Fibroblast of villous mesenchyme (primary cell): ENCODE data around the gene ATG3. TPM values are rescaled to one million over a fixed set of nuclear protein-coding genes. Genes with fewer than 3 reads are reported as not detected.
"Not testable (repeated sequence)": the region's sequence is repeated elsewhere in the genome, so short reads cannot be mapped to it uniquely, and the experiment has no call there.

ENCODE experiments used
- DNase-seq: peaks from one replicate; pipeline ENCODE4 v3.0.0-alpha.2; 2010; ENCODE audit warnings: low read depth
- H3K4me3 ChIP-seq: 2 replicates; pipeline ENCODE4 v1.5.1; 2011; ENCODE audit warnings: low read depth, mild to moderate bottlenecking, low read length
- total RNA-seq: library from RNA; depleted of rRNA; stranded (reverse); fragments of >200 nt; gene quantifications from 2 replicates; pipeline ENCODE4 v1.2.3, GENCODE V29; 2012
- TF ChIP-seq, protein P1 (sequence below): IDR thresholded peaks from 2 replicates; pipeline ENCODE4 v1.5.1; 2012; ENCODE audit warnings: low read depth, mild to moderate bottlenecking, low read length; ENCODE audit not compliant: insufficient read depth

Gene ATG3
- total RNA-seq, 1 donor = 91.5 TPM

DNA sequence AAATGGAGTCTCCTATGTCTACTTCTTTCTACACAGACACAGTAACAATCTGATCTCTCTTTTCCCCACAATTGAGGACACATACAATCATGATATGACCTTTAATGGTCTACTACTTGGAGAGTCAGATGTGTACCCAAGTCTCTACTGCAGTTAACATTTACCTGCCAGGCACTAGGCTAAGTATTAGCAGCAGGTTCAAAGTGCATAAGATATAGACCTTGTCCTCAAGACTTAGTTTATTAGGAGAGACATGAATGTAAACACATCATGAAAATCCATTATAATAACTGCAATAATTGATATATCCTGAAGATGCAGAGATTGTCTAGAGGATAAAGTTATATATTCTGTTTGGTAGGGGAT lies 3.2 kb upstream of the ATG3 start:
- DNase-seq = no peak
- H3K4me3 ChIP-seq = no peak overlapping the region
- TF ChIP-seq, protein P1, sequence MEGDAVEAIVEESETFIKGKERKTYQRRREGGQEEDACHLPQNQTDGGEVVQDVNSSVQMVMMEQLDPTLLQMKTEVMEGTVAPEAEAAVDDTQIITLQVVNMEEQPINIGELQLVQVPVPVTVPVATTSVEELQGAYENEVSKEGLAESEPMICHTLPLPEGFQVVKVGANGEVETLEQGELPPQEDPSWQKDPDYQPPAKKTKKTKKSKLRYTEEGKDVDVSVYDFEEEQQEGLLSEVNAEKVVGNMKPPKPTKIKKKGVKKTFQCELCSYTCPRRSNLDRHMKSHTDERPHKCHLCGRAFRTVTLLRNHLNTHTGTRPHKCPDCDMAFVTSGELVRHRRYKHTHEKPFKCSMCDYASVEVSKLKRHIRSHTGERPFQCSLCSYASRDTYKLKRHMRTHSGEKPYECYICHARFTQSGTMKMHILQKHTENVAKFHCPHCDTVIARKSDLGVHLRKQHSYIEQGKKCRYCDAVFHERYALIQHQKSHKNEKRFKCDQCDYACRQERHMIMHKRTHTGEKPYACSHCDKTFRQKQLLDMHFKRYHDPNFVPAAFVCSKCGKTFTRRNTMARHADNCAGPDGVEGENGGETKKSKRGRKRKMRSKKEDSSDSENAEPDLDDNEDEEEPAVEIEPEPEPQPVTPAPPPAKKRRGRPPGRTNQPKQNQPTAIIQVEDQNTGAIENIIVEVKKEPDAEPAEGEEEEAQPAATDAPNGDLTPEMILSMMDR = no peak

DNA sequence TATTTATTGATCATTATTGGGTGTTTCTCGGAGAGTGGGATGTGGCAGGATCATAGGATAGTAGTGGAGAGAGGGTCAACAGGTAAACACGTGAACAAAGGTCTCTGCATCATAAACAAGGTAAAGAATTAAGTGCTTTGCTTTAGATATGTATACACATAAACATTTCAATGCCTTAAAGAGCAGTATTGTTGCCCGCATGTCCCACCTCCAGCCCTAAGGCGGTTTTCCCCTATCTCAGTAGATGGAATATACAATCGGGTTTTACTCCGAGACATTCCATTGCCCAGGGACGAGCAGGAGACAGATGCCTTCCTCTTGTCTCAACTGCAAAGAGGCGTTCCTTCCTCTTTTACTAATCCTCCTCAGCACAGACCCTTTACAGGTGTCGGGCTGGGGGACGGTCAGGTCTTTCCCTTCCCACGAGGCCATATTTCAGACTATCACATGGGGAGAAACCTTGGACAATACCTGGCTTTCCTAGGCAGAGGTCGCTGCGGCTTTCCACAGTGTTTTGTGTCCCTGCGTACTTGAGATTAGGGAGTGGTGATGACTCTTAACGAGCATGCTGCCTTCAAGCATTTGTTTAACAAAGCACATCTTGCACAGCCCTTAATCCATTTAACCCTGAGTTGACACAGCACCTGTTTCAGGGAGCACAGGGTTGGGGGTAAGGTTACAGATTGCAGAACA lies 2.6 kb upstream of the ATG3 start:
- DNase-seq = not testable (repeated sequence)

DNA sequence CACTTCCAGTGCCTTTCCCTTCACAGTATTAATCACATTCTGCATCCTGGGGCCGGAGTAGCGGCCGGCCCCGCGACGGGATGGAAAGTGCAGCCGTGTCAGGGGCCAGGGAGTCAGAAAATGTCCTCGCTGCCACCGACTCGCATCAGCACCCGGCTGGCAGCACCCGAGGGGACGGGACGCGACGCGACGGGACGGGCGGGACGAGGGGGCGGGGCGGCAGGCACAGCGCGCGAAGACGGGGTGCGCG lies 353 bp downstream of the ATG3 start:
- peak overlapping the region; percentile 99 for H3K4me3 ChIP-seq
- TF ChIP-seq, protein P1 = no peak
- no peak for DNase-seq

More for the DNA sequence above, 2.6 kb upstream of the ATG3 start:
- not testable (repeated sequence) for H3K4me3 ChIP-seq

DNA sequence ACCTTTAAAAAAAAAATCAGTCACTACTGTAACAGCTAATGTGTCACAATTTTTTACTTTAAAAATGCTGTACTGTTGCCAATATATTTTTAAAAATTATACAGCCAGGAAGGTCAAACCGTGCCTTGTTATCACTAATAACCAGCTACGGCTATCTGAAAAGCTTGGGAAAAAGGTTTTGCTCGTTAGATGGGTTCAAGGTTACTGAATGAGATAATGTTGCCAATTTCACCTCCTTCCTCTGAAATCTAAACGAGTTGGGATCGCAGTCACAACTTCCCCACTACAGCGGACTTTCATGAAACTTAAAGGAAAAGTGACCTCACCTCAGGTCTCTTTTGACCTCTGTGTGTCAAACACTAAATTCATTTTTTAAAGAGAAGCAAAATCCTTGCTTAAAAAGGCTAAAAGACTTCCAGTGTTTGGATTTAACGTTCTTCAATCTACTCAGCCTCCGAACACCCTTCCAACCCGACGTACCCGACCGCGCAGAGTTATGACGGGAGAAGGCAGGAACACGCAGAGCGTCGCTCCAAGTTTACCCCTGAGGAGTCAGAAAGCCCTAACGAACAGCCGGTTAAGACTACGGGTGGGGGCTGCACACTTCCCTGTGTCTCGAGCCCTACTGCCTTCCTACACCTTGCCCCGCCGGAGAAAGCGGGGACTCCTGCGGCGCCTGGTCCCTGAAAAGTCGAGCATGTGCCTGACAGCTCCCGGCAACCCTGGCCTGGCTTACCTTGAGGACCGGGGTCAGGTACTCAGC lies 860 bp downstream of the ATG3 start:
- TF ChIP-seq, protein P1 = no peak
- peak; percentile 92 for DNase-seq
- H3K4me3 ChIP-seq = peak overlapping the region; percentile 99

DNA sequence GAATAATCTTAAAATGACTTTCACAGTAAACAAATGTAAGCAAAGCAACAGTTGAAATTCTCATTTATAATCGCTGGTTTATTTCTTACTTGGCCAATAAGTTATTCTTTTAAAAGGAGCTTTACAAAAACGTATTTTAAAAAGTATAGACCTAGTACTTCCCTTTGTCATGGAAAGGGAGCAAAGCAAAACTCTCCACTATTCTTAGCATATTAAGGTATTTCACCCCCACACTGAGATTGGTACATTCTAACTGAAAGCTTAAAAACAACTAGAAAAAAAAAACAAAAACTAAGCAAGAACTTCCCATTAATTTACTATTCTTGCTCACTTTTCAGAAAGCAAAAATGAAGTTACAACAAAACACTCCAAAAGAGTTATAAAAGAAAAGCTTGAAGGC lies 1.5 kb downstream of the ATG3 start:
- H3K4me3 ChIP-seq = peak overlapping the region; percentile 99
- TF ChIP-seq, protein P1 = no peak
- no peak for DNase-seq

DNA sequence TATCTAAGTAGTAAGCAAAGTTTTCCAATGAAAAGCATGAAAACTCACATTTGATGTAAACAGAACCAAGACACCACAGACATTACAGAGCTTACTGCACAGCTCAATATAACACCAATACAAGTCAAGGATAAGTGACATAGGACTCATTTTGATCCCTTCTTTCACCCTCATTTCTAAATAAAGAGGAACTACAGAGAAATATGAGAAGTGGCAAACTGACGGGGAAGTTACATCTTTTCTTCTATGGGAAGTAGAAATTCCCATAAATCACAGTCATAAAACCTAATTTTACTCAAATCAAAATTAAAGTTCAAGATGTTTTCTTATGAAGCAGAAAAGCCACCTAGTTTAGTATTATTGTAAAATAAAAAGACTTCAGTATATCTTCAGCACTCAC lies 3.8 kb downstream of the ATG3 start:
- TF ChIP-seq, protein P1 = no peak
- DNase-seq = no peak
- H3K4me3 ChIP-seq = no peak overlapping the region

DNA sequence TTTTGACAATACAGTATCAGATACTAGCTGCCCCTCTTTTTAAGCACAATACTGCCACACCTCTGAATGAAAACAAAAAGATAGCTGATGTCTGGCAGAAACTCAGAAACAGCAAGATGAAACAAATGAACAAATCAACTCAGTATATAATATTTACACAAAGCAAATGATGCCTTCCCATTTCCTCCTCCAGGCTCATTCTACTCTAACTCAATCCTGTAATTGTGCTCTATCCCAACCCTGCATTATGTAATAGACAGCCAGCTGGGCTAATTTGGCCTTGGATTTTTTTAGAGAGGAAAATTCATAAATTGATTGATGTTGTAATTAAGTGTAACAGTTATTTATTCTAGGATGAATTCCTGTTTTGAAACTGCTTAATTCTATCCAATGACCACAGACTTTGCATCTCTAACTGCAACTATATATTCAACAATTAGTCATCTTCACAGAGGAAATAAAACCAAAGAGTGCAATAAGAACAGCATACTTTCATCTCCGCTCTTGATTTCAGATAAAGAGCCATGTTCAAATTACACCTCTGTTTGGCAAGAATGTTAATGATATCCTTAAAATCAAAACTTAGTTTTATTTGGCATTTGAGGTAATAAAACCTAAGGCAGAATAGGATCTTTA lies 6.1 kb downstream of the ATG3 start:
- TF ChIP-seq, protein P1 = no peak
- H3K4me3 ChIP-seq = no peak overlapping the region
- peak; percentile 30 for DNase-seq
